GM12878 (cell line): ENCODE data around the gene DIAPH2. TPM values are rescaled to one million over a fixed set of nuclear protein-coding genes. Genes with fewer than 3 reads are reported as not detected.

Source experiments
- ATAC-seq: fragments of 200-7000 bp; cut with Tn5 transposase; 3 replicates; pipeline ENCODE4 v1.9.1; 2020; ENCODE audit warnings: mild to moderate bottlenecking, moderate library complexity
- BruUV-seq: library from RNA; stranded (reverse); fragments of 400-500 nt; replicated peaks from 2 replicates; lab custom pipeline; 2021; lab: Mats Ljungman, UMichigan
- CTCF ChIA-PET: fragments of 300-600 bp; sonication (Branson Sonifier 250); formaldehyde crosslinking; extraction: SDS; loops from one replicate; lab custom pipeline; 2021; ENCODE audit warnings: inconsistent platforms; lab: Yijun Ruan, JAX
- POLR2A ChIA-PET: fragments of 350-600 bp; formaldehyde crosslinking; extraction: SDS; loops from one replicate; lab custom pipeline; 2021; ENCODE audit warnings: inconsistent platforms; lab: Charles Lee
- RAD21 ChIA-PET: fragments of 300-600 bp; sonication (Branson Sonifier 250); formaldehyde crosslinking; loops from one replicate; lab custom pipeline; 2023; ENCODE audit warnings: antibody characterized with exemption; ENCODE audit not compliant: unreplicated experiment; lab: Charles Lee
- SMC1A ChIA-PET: fragments of 300-600 bp; sonication (Branson Sonifier 250); formaldehyde crosslinking; loops from one replicate; lab custom pipeline; 2023; ENCODE audit not compliant: unreplicated experiment, uncharacterized antibody; lab: Charles Lee
- DNase-seq: peaks from one replicate; pipeline ENCODE4 v3.0.0-alpha.2; 2011; ENCODE audit warnings: low read depth, low spot score
- FAIRE-seq: peaks from 3 replicates; lab custom pipeline; 2011; peaks lifted over from hg19 to GRCh38; lab: Jason Lieb, UNC
- H2AFZ ChIP-seq: 2 replicates; pipeline ENCODE4 v1.6.0; 2011; ENCODE audit warnings: low read depth, low read length, control low read depth; ENCODE audit not compliant: control insufficient read depth
- H3K27ac ChIP-seq: 2 replicates; pipeline ENCODE4 v1.5.1; 2011; ENCODE audit warnings: control low read depth; ENCODE audit not compliant: control insufficient read depth, insufficient read depth
- H3K27me3 ChIP-seq, 2 experiments: replicated peaks in 1 of 2; 2 replicates each; pipeline versions ENCODE4 v1.6.0 to v1.6.1; 2011; ENCODE audit warnings: low read length in 1 of 2; ENCODE audit not compliant: control insufficient read depth in 2 of 2, insufficient read depth in 2 of 2
- H3K36me3 ChIP-seq, 2 experiments: 2 replicates each; pipeline ENCODE4 v1.5.1; 2011; ENCODE audit warnings: low read length in 1 of 2; ENCODE audit not compliant: control insufficient read depth in 2 of 2, insufficient read depth in 2 of 2
- H3K4me1 ChIP-seq: 2 replicates; pipeline ENCODE4 v1.6.1; 2011; ENCODE audit warnings: mild to moderate bottlenecking, low read length, moderate library complexity, mixed read lengths; ENCODE audit not compliant: control insufficient read depth, insufficient read depth
- H3K4me2 ChIP-seq: 2 replicates; pipeline ENCODE4 v1.6.0; 2011; ENCODE audit warnings: control low read depth; ENCODE audit not compliant: control insufficient read depth, insufficient read depth
- H3K4me3 ChIP-seq: fragments of 200-600 bp; sonication (generic); 2 replicates; pipeline ENCODE4 v1.5.1; 2016
- H3K79me2 ChIP-seq: 2 replicates; pipeline ENCODE4 v1.6.0; 2011; ENCODE audit warnings: low read length; ENCODE audit not compliant: control insufficient read depth, insufficient read depth
- H3K9ac ChIP-seq: 2 replicates; pipeline ENCODE4 v1.8.0; 2011; ENCODE audit warnings: low read length, control low read depth, mixed read lengths; ENCODE audit not compliant: control insufficient read depth, insufficient read depth
- H3K9me3 ChIP-seq: replicated peaks from 3 replicates; pipeline ENCODE4 v1.5.1; 2011; ENCODE audit warnings: mild to moderate bottlenecking, low read length; ENCODE audit not compliant: control insufficient read depth, insufficient read depth
- H4K20me1 ChIP-seq: 2 replicates; pipeline ENCODE4 v1.6.0; 2011; ENCODE audit not compliant: control insufficient read depth, insufficient read depth
- CUX1 ChIP-seq: IDR thresholded peaks from 2 replicates; pipeline ENCODE4 v1.6.1; 2012; ENCODE audit warnings: improper control_type of control experiment, low read depth, low read length; ENCODE audit not compliant: insufficient replicate concordance
- DPF2 ChIP-seq: fragments of 450-650 bp; IDR thresholded peaks from 2 replicates; pipeline ENCODE4 v1.6.1; 2017; ENCODE audit warnings: mild to moderate bottlenecking
- EP300 ChIP-seq, 2 experiments: fragments of 150-350 bp in 1 of 2; IDR thresholded peaks; 2 replicates each; pipeline ENCODE4 v1.6.1; 2011 to 2012; ENCODE audit warnings: low read depth in 2 of 2, low read length in 2 of 2, borderline replicate concordance in 1 of 2, improper control_type of control experiment in 1 of 2, inconsistent platforms in 1 of 2; ENCODE audit not compliant: control insufficient read depth in 1 of 2
- GATAD2B ChIP-seq: fragments of 450-650 bp; conservative IDR thresholded peaks from 2 replicates; pipeline ENCODE4 v1.6.1; 2017; ENCODE audit warnings: low read depth, mild to moderate bottlenecking, moderate library complexity
- HDAC6 ChIP-seq: fragments of 200-600 bp; sonication (generic); IDR thresholded peaks from one replicate; pipeline ENCODE4 v1.8.0; 2017; ENCODE audit warnings: antibody characterized with exemption; ENCODE audit not compliant: unreplicated experiment
- KDM1A ChIP-seq: fragments of 200-600 bp; sonication (generic); IDR thresholded peaks from 2 replicates; pipeline ENCODE4 v1.6.1; 2016; ENCODE audit warnings: borderline replicate concordance
- MYC ChIP-seq: IDR thresholded peaks from 2 replicates; pipeline ENCODE4 v1.6.1; 2011; ENCODE audit warnings: mild to moderate bottlenecking, low read length, moderate library complexity, inconsistent platforms; ENCODE audit not compliant: insufficient read depth, insufficient replicate concordance, insufficient read length, severe bottlenecking
- NBN ChIP-seq: fragments of 450-650 bp; IDR thresholded peaks from 2 replicates; pipeline ENCODE4 v1.6.1; 2016
- PAX8 ChIP-seq: fragments of 450-650 bp; IDR thresholded peaks from 2 replicates; pipeline ENCODE4 v1.6.1; 2017; ENCODE audit warnings: mild to moderate bottlenecking, moderate library complexity
- PML ChIP-seq: IDR thresholded peaks from 2 replicates; pipeline ENCODE4 v1.6.1; 2012; ENCODE audit warnings: low read length, inconsistent platforms
- SKIL ChIP-seq: fragments of 450-650 bp; IDR thresholded peaks from 2 replicates; pipeline ENCODE4 v1.6.1; 2017; ENCODE audit warnings: mild to moderate bottlenecking, low read depth, inconsistent platforms; ENCODE audit not compliant: poor library complexity, severe bottlenecking
- TAF1 ChIP-seq: IDR thresholded peaks from 2 replicates; pipeline ENCODE4 v1.6.1; 2011; ENCODE audit warnings: mild to moderate bottlenecking, low read depth, low read length, borderline replicate concordance
- WGBS: methylation state at CpG from one replicate; pipeline ENCODE4 v1.1.6; 2016; ENCODE audit warnings: low lambda C conversion rate; ENCODE audit not compliant: insufficient replicate concordance, insufficient coverage; ENCODE audit errors: missing lambda C conversion rate; 5-methylcytosine and 5-hydroxymethylcytosine counted together
- in situ Hi-C: fragments of 300-500 bp; cut with MboI; formaldehyde crosslinking; loops from 9 replicates; pipeline ENCODE4 v1.14.3; 2018; ENCODE audit warnings: mixed read lengths
- intact Hi-C: fragments of 100-400 bp; cut with micrococcal nuclease; formaldehyde crosslinking; loops from one replicate; pipeline ENCODE4 v1.14.2; 2022; ENCODE audit not compliant: unreplicated experiment
- polyA plus RNA-seq, 11 experiments: library from polyadenylated mRNA; depleted of rRNA in 4 of 11; unstranded in 6 of 11; stranded (reverse) in 5 of 11; fragments of >200 nt; fragmentation: Nextera tagmentation in 4 of 11; fragmentation: Illumina TruSeq in 1 of 11; extraction: Ambion mirVana in 4 of 11; extraction: Trizol in 1 of 11; gene quantifications; 1 replicate in 1 of 11; 2 replicates in 10 of 11; pipeline versions ENCODE4 v1.2.1 to v1.2.3, GENCODE V29; 2011 to 2016; ENCODE audit warnings: inconsistent platforms in 2 of 11, missing spikeins in 2 of 11, low read depth in 1 of 11
- total RNA-seq, 4 experiments: library from RNA; depleted of rRNA in 3 of 4; stranded (reverse); fragments of >200 nt in 3 of 4; fragmentation: Illumina TruSeq in 1 of 4; extraction: Trizol in 1 of 4; gene quantifications; 2 replicates each; pipeline versions ENCODE4 v1.2.1 to v1.2.3, GENCODE V29; 2013 to 2021
- TF ChIP-seq, protein P1 (sequence below): fragments of 150-350 bp; IDR thresholded peaks from 2 replicates; pipeline ENCODE4 v1.6.1; 2016; ENCODE audit warnings: low read depth, low read length

Gene DIAPH2
- total and polyA plus RNA-seq, 10 of the 15 experiments (the other 5 are each of a cell fraction or from before 2014, with no cell fraction given) = 2.2 to 16.6 (median 8.8) TPM

- Histone ChIP-seq H3K9me3 (no peaks in the 10 kb centered on the region), H3K4me1 (no peaks in the 10 kb centered on the region), H3K27ac (no peak overlapping the region), H3K4me3 (no peak overlapping the region), H3K27me3 (no peaks in the 10 kb centered on the region), H3K4me2 (no peak overlapping the region), H4K20me1 (no peaks in the 10 kb centered on the region), H3K36me3 (no peaks in the 10 kb centered on the region), H3K79me2 (no peaks in the 10 kb centered on the region), H3K9ac (no peak overlapping the region), H2AFZ (no peak overlapping the region)
- ChIA-PET RAD21 (no interaction called here), POLR2A (no interaction called here), SMC1A (interaction anchor here (1.0 kb wide), 1 partner anchor 9 kb away, joined by 4 read pairs; no protein-coding TSS in a partner anchor), CTCF (no interaction called here)
- WGBS = 72% methylated on average over 5 of the region's 5 CpGs
- intact Hi-C loops (no loop called here), in situ Hi-C loops (no loop called here)
- no peak for DNase-seq
- no TSS peak for BruUV-seq
- FAIRE-seq = no peak
- no peak for ATAC-seq
- TF ChIP-seq KDM1A (no peak), NBN (no peak), PML (no peak), PAX8 (no peak), GATAD2B (no peak), EP300 (IDR thresholded peaks at IDR 0.05; ENCODE audit: borderline replicate concordance in 1 of 2, control insufficient read depth in 1 of 2, low read depth in 2 of 2, low read length in 2 of 2) (no peak), MYC (no peak), DPF2 (no peak), CUX1 (no peak), SKIL (no peak), HDAC6 (no peak), TAF1 (no peak)
- TF ChIP-seq, protein P1, sequence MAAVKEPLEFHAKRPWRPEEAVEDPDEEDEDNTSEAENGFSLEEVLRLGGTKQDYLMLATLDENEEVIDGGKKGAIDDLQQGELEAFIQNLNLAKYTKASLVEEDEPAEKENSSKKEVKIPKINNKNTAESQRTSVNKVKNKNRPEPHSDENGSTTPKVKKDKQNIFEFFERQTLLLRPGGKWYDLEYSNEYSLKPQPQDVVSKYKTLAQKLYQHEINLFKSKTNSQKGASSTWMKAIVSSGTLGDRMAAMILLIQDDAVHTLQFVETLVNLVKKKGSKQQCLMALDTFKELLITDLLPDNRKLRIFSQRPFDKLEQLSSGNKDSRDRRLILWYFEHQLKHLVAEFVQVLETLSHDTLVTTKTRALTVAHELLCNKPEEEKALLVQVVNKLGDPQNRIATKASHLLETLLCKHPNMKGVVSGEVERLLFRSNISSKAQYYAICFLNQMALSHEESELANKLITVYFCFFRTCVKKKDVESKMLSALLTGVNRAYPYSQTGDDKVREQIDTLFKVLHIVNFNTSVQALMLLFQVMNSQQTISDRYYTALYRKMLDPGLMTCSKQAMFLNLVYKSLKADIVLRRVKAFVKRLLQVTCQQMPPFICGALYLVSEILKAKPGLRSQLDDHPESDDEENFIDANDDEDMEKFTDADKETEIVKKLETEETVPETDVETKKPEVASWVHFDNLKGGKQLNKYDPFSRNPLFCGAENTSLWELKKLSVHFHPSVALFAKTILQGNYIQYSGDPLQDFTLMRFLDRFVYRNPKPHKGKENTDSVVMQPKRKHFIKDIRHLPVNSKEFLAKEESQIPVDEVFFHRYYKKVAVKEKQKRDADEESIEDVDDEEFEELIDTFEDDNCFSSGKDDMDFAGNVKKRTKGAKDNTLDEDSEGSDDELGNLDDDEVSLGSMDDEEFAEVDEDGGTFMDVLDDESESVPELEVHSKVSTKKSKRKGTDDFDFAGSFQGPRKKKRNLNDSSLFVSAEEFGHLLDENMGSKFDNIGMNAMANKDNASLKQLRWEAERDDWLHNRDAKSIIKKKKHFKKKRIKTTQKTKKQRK = no peak
Measured at GRCh38 chrX:97260679-97261078, 576.0 kb downstream of the DIAPH2 start.
